ENCODE measurements around the gene ABCG4. TPM values are rescaled to one million over a fixed set of nuclear protein-coding genes. Genes with fewer than 3 reads are reported as not detected.

The ABCG4 gene
- total RNA-seq, 5 donors from 2014 or later (not counting 1 experiment from before 2014, with no cell fraction given) = 0.09 TPM; not detected in 4

GRCh38 chr11:119206511-119207414, 57.9 kb downstream of the ABCG4 start:
- Histone ChIP-seq H3K4me1 (ENCODE audit: control insufficient read depth in 1 of 2, extremely low read depth in 1 of 2, insufficient read depth in 2 of 2, low read length in 2 of 2) (peaks cover 17 to 28% of the 10 kb centered on the region in 2 experiments), H3K9me3 (no peaks in the 10 kb centered on the region), H3K27me3 (replicated peaks in 1 of 2; ENCODE audit: control insufficient read depth in 2 of 2, extremely low read depth in 1 of 2, insufficient read depth in 2 of 2, low read length in 1 of 2) (no peaks in the 10 kb centered on the region), H3K4me3 (ENCODE audit: control insufficient read depth in 1 of 2, extremely low read depth in 1 of 2, low read length in 1 of 2) (peak overlapping the region; percentile 70 to 95), H3K27ac (ENCODE audit: low read length) (peak overlapping the region; percentile 51), H3K36me3 (ENCODE audit: control insufficient read depth in 2 of 2, extremely low read depth in 1 of 2, insufficient read depth in 1 of 2, low read length in 1 of 2) (no peaks in the 10 kb centered on the region)
- ATAC-seq (replicated peaks in 1 of 4) (peak; percentile 10 to 36 (median 34)), DNase-seq (peak in 33 of 35 experiments; percentile 2 to 65 (median 26))
- ChIA-PET POLR2A (interaction anchor here in 1 of 2 donors (0.7 kb wide), 2 partner anchors 58 to 209 kb away, joined by 3 to 11 read pairs; no protein-coding TSS in a partner anchor), CTCF (interaction anchor here (0.5 to 2.6 kb wide), 38 partner anchors 10 to 1254 kb away, joined by 3 to 25 read pairs (median 5); partner anchors contain the start of genes CENATAC (in 1 of the 2), DPAGT1 (in 1 of the 2), HINFP (in 1 of the 2) and NLRX1 (in 1 of the 2))
- no peaks in the 10 kb centered on the region for H3K9me3 Mint-ChIP-seq
- peak overlapping the region; percentile 93 to 100 (median 95) for H3K4me3 Mint-ChIP-seq
- H3K27ac Mint-ChIP-seq = peak overlapping the region; percentile 86 to 89
- 1% methylated on average over 14 of the region's 41 CpGs for WGBS (ENCODE audit: insufficient coverage)
- H3K36me3 Mint-ChIP-seq = no peaks in the 10 kb centered on the region
- peaks cover 42 to 50% (median 46%) of the 10 kb centered on the region in 3 donors for H3K4me1 Mint-ChIP-seq
- H3K27me3 Mint-ChIP-seq = no peaks in the 10 kb centered on the region

- 11% methylated on average over 3 of the region's 11 CpGs for WGBS (ENCODE audit: insufficient coverage)
- Mint-ChIP-seq H3K36me3 (no peaks in the 10 kb centered on the region), H3K27ac (peak overlapping the region; percentile 86 to 89), H3K4me3 (peak overlapping the region; percentile 93 to 100 (median 95)), H3K9me3 (no peaks in the 10 kb centered on the region), H3K4me1 (peaks cover 42 to 50% (median 46%) of the 10 kb centered on the region in 3 donors), H3K27me3 (no peaks in the 10 kb centered on the region)
- H3K36me3 ChIP-seq (ENCODE audit: control insufficient read depth in 2 of 2, extremely low read depth in 1 of 2, insufficient read depth in 1 of 2, low read length in 1 of 2) = no peaks in the 10 kb centered on the region
- H3K27me3 ChIP-seq (replicated peaks in 1 of 2; ENCODE audit: control insufficient read depth in 2 of 2, extremely low read depth in 1 of 2, insufficient read depth in 2 of 2, low read length in 1 of 2) = no peaks in the 10 kb centered on the region
- ChIA-PET CTCF (interaction anchor here in 1 of 2 donors (0.5 to 2.1 kb wide), 7 partner anchors 11 to 131 kb away, joined by 4 to 8 read pairs (median 6); no protein-coding TSS in a partner anchor), POLR2A (no interaction called here)
- no peak for DNase-seq
- peak overlapping the region; percentile 31 for H3K27ac ChIP-seq (ENCODE audit: low read length)
- ATAC-seq (replicated peaks in 1 of 4) = no peak
- H3K4me1 ChIP-seq (ENCODE audit: control insufficient read depth in 1 of 2, extremely low read depth in 1 of 2, insufficient read depth in 2 of 2, low read length in 2 of 2) = peaks cover 17 to 34% of the 10 kb centered on the region in 2 experiments
- H3K4me3 ChIP-seq (ENCODE audit: control insufficient read depth in 1 of 2, extremely low read depth in 1 of 2, low read length in 1 of 2) = peak overlapping the region; percentile 70 to 95
- H3K9me3 ChIP-seq = no peaks in the 10 kb centered on the region
These were observed 58.6 kb downstream of the ABCG4 start for GRCh38 chr11:119207415-119207960.

DNA sequence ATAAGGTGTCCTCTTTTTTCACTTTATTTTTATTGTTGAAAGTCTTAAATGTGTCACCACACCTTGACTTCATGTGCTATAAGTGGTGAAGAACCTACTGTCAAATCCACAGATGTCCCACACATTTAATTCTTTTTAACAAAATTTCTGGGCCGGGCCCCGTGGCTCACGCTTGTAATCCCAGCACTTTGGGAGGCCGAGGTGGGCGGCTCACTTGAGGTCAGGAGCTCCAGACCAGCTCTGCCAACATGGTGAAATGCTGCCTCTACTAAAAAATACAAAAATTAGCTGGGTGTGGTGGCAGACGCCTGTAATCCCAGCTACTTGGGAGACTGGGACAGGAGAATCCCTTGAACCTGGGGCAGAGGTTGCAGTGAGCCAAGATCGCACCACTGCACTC, 60.3 kb downstream of the ABCG4 start:
- ATAC-seq (replicated peaks in 1 of 4) = no peak
- POLR2A ChIA-PET = interaction anchor here in 1 of 2 donors (0.6 to 0.7 kb wide), 2 partner anchors 15 to 64 kb away, joined by 3 to 5 read pairs; no protein-coding TSS in a partner anchor
- H3K27ac Mint-ChIP-seq = peak overlapping the region; percentile 6 to 31
- Histone ChIP-seq H3K9me3 (no peaks in the 10 kb centered on the region), H3K36me3 (ENCODE audit: control insufficient read depth in 2 of 2, extremely low read depth in 1 of 2, insufficient read depth in 1 of 2, low read length in 1 of 2) (no peaks in the 10 kb centered on the region), H3K4me1 (ENCODE audit: control insufficient read depth in 1 of 2, extremely low read depth in 1 of 2, insufficient read depth in 2 of 2, low read length in 2 of 2) (peaks cover 17 to 40% of the 10 kb centered on the region in 2 experiments), H3K27ac (ENCODE audit: low read length) (no peak overlapping the region), H3K4me3 (ENCODE audit: control insufficient read depth in 1 of 2, extremely low read depth in 1 of 2, low read length in 1 of 2) (no peak overlapping the region), H3K27me3 (replicated peaks in 1 of 2; ENCODE audit: control insufficient read depth in 2 of 2, extremely low read depth in 1 of 2, insufficient read depth in 2 of 2, low read length in 1 of 2) (no peaks in the 10 kb centered on the region)
- DNase-seq = no peak
- peak overlapping the region in 2 of 3 donors; percentile 22 to 100 for H3K4me3 Mint-ChIP-seq
- no peaks in the 10 kb centered on the region for H3K27me3 Mint-ChIP-seq
- peaks cover 53 to 64% (median 57%) of the 10 kb centered on the region in 3 donors for H3K4me1 Mint-ChIP-seq
- WGBS (ENCODE audit: insufficient coverage) = 90% methylated on average over 5 of the region's 7 CpGs
- CTCF ChIA-PET = interaction anchor here (0.7 to 1.8 kb wide), 2 partner anchors 65 to 114 kb away, joined by 5 read pairs; no protein-coding TSS in a partner anchor
- peaks cover 2% of the 10 kb centered on the region for H3K36me3 Mint-ChIP-seq
- H3K9me3 Mint-ChIP-seq = no peaks in the 10 kb centered on the region

DNA sequence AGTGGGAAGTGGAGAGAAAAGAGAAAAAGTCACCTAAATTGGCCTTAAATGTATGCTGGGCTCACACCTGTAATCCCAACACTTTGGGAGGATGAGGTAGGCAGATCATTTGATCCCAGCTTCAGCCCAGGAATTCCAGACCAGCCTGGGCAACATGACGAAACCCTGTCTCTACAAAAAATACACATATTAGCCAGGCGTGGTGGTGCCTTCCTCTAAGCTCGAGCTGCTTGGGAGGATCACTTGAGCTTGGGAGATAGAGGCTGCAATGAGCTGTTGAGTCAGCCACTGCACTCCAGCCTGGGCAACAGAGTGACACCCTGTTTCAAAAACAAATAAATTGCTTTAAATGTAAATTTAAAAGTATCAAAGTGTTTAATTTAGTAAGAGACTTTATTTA, 61.2 kb downstream of the ABCG4 start:
- ChIA-PET POLR2A (interaction anchor here (0.7 kb wide), 2 partner anchors 63 to 91 kb away, joined by 5 to 7 read pairs; no protein-coding TSS in a partner anchor), CTCF (interaction anchor here (0.7 to 1.8 kb wide), 2 partner anchors 64 to 113 kb away, joined by 5 read pairs; no protein-coding TSS in a partner anchor)
- H3K36me3 ChIP-seq (ENCODE audit: control insufficient read depth in 2 of 2, extremely low read depth in 1 of 2, insufficient read depth in 1 of 2, low read length in 1 of 2) = no peaks in the 10 kb centered on the region
- H3K27me3 Mint-ChIP-seq = no peaks in the 10 kb centered on the region
- no peak overlapping the region for H3K4me3 ChIP-seq (ENCODE audit: control insufficient read depth in 1 of 2, extremely low read depth in 1 of 2, low read length in 1 of 2)
- peaks cover 17 to 43% of the 10 kb centered on the region in 2 experiments for H3K4me1 ChIP-seq (ENCODE audit: control insufficient read depth in 1 of 2, extremely low read depth in 1 of 2, insufficient read depth in 2 of 2, low read length in 2 of 2)
- DNase-seq (no peak), ATAC-seq (replicated peaks in 1 of 4) (no peak)
- H3K9me3 ChIP-seq = no peaks in the 10 kb centered on the region
- H3K27ac Mint-ChIP-seq = no peak overlapping the region
- H3K27me3 ChIP-seq (replicated peaks in 1 of 2; ENCODE audit: control insufficient read depth in 2 of 2, extremely low read depth in 1 of 2, insufficient read depth in 2 of 2, low read length in 1 of 2) = no peaks in the 10 kb centered on the region
- no peak overlapping the region for H3K27ac ChIP-seq (ENCODE audit: low read length)
- no CpG with 5 or more reads among the region's 3 CpGs for WGBS (ENCODE audit: insufficient coverage)
- H3K4me1 Mint-ChIP-seq = peaks cover 59 to 67% (median 60%) of the 10 kb centered on the region in 3 donors
- H3K36me3 Mint-ChIP-seq = peaks cover 6% of the 10 kb centered on the region
- H3K9me3 Mint-ChIP-seq = no peaks in the 10 kb centered on the region
- H3K4me3 Mint-ChIP-seq = no peak overlapping the region

Other genes with a start within 250 kb of the ABCG4 start
- gene BCL9L, start 223.1 kb upstream of the ABCG4 start, total RNA-seq = 100 to 1,000 TPM; 229 to 331 (median 308) TPM
- under 1 TPM in 1 of 5 donors, not detected in 4; 0.32 TPM for gene UPK2, start 192.8 kb upstream of the ABCG4 start, total RNA-seq
- not detected for gene FOXR1, start 177.3 kb upstream of the ABCG4 start, total RNA-seq
- gene CENATAC, start 150.9 kb upstream of the ABCG4 start, total RNA-seq = 100 to 1,000 TPM; 104 to 121 (median 118) TPM
- 1,000 to 10,000 TPM; 1,733 to 2,728 (median 2,161) TPM for gene RPS25, start 130.7 kb upstream of the ABCG4 start, total RNA-seq
- 10 to 100 TPM; 65.0 to 78.5 (median 74.3) TPM for gene TRAPPC4, start 130.3 kb upstream of the ABCG4 start, total RNA-seq
- 10 to 100 TPM in 4 of 5 donors, 1 to 10 TPM in 1; 8.9 to 18.0 (median 15.4) TPM for gene SLC37A4, start 118.2 kb upstream of the ABCG4 start, total RNA-seq
- gene HYOU1, start 91.8 kb upstream of the ABCG4 start, total RNA-seq = 100 to 1,000 TPM in 4 of 5 donors, 10 to 100 TPM in 1; 91.2 to 113 (median 112) TPM
- 10 to 100 TPM; 59.5 to 69.8 (median 62.6) TPM for gene VPS11, start 81.2 kb upstream of the ABCG4 start, total RNA-seq
- 10 to 100 TPM in 3 of 5 donors, 1 to 10 TPM in 2; 6.7 to 17.8 (median 12.3) TPM for gene HMBS, start 64.2 kb upstream of the ABCG4 start, total RNA-seq
- gene DPAGT1, start 47.2 kb upstream of the ABCG4 start, total RNA-seq = 10 to 100 TPM; 21.7 to 54.2 (median 43.9) TPM
- gene C2CD2L, start 41.7 kb upstream of the ABCG4 start, total RNA-seq = 10 to 100 TPM; 18.9 to 36.4 (median 30.6) TPM
- 10 to 100 TPM; 30.0 to 68.5 (median 56.7) TPM for gene HINFP, start 27.5 kb upstream of the ABCG4 start, total RNA-seq
- 10 to 100 TPM in 3 of 5 donors, 1 to 10 TPM in 2; 6.5 to 12.8 (median 11.6) TPM for gene NLRX1, start 19.7 kb downstream of the ABCG4 start, total RNA-seq
- 1 to 10 TPM in 1 of 5 donors, under 1 TPM in 3, not detected in 1; 0.30 to 1.1 (median 0.73) TPM for gene NHERF4, start 36.4 kb downstream of the ABCG4 start, total RNA-seq
- gene CBL, start 57.3 kb downstream of the ABCG4 start, total RNA-seq = 10 to 100 TPM; 40.9 to 42.2 (median 41.1) TPM
- 10 to 100 TPM in 1 of 5 donors, 1 to 10 TPM in 1, under 1 TPM in 3; 0.50 to 10.2 (median 0.76) TPM for gene MCAM, start 168.1 kb downstream of the ABCG4 start, total RNA-seq
- gene RNF26, start 185.5 kb downstream of the ABCG4 start, total RNA-seq = 10 to 100 TPM; 18.4 to 21.4 (median 20.3) TPM
- gene C1QTNF5, start 191.8 kb downstream of the ABCG4 start, total RNA-seq = not detected
- not detected for gene MFRP, start 197.7 kb downstream of the ABCG4 start, total RNA-seq
- 1 to 10 TPM in 1 of 5 donors, under 1 TPM in 4; 0.13 to 3.2 (median 0.44) TPM for gene USP2, start 232.6 kb downstream of the ABCG4 start, total RNA-seq

Measured in T-cell (primary cell).